ENCODE data around the gene VRK2. TPM values are rescaled to one million over a fixed set of nuclear protein-coding genes. Genes with fewer than 3 reads are reported as not detected.

Gene VRK2
- polyA plus RNA-seq, 1 donor from 2014 or later = 0.45 TPM

DNA sequence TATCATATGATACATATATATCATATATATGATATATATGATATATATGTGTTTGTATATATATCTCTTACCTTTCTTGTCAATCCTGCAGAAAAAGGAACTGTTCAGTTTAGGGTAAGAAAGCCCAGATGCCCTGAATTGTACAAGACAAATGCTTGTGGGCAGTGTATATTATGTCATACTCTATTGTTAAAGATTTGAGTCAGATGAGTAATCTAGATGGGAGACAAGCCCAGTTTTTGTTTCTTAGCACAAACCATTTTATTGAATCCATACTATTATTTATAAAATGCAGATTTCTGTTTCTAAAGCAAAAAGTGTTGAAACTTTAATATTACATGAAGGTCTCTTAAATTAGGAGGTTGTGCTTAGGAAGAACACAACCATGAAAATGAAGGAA, 90.6 kb downstream of the VRK2 start:
- no peaks in the 10 kb centered on the region for H3K36me3 ChIP-seq (ENCODE audit: insufficient read depth, low read length)
- H3K9me3 ChIP-seq (ENCODE audit: low read length) = no peaks in the 10 kb centered on the region
- H3F3A ChIP-seq (ENCODE audit: insufficient read depth, low read length, poor library complexity, severe bottlenecking) = no peaks in the 10 kb centered on the region
- H3K4me3 ChIP-seq (ENCODE audit: low read length) = no peak overlapping the region
- no peaks in the 10 kb centered on the region for H3K27me3 ChIP-seq (ENCODE audit: insufficient read depth, low read depth, low read length)
- no peak overlapping the region for H3K27ac ChIP-seq (ENCODE audit: low read length)
- no peak overlapping the region for H3K4me2 ChIP-seq (ENCODE audit: low read length)
- no peak overlapping the region for H3K9ac ChIP-seq (ENCODE audit: low read length)
- H2AFZ ChIP-seq (ENCODE audit: low read depth, low read length) = no peak overlapping the region
- H3K79me2 ChIP-seq (replicated peaks; ENCODE audit: insufficient read depth, low read length) = no peaks in the 10 kb centered on the region
- H4K20me1 ChIP-seq (ENCODE audit: insufficient read depth) = no peaks in the 10 kb centered on the region
- TF ChIP-seq EZH2 (IDR thresholded peaks at IDR 0.05; ENCODE audit: borderline replicate concordance, insufficient read depth, low read length, poor library complexity, severe bottlenecking) (no peak), SMC3 (conservative IDR thresholded peaks at IDR 0.05; ENCODE audit: poor library complexity) (no peak), RAD21 (conservative IDR thresholded peaks at IDR 0.05) (no peak), EP300 (conservative IDR thresholded peaks at IDR 0.05; ENCODE audit: poor library complexity, severe bottlenecking) (no peak), REST (IDR thresholded peaks at IDR 0.05; ENCODE audit: borderline replicate concordance) (no peak), POLR2AphosphoS5 (IDR thresholded peaks at IDR 0.05) (no peak), MXI1 (conservative IDR thresholded peaks at IDR 0.05; ENCODE audit: poor library complexity, severe bottlenecking) (no peak), TAF1 (IDR thresholded peaks at IDR 0.05; ENCODE audit: low read depth) (no peak)
- TF ChIP-seq, protein P1, sequence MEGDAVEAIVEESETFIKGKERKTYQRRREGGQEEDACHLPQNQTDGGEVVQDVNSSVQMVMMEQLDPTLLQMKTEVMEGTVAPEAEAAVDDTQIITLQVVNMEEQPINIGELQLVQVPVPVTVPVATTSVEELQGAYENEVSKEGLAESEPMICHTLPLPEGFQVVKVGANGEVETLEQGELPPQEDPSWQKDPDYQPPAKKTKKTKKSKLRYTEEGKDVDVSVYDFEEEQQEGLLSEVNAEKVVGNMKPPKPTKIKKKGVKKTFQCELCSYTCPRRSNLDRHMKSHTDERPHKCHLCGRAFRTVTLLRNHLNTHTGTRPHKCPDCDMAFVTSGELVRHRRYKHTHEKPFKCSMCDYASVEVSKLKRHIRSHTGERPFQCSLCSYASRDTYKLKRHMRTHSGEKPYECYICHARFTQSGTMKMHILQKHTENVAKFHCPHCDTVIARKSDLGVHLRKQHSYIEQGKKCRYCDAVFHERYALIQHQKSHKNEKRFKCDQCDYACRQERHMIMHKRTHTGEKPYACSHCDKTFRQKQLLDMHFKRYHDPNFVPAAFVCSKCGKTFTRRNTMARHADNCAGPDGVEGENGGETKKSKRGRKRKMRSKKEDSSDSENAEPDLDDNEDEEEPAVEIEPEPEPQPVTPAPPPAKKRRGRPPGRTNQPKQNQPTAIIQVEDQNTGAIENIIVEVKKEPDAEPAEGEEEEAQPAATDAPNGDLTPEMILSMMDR (IDR thresholded peaks at IDR 0.05; ENCODE audit: poor library complexity, severe bottlenecking) = no peak
- no peaks in the 10 kb centered on the region for H3K9me2 ChIP-seq (ENCODE audit: insufficient read depth, low read length)

DNA sequence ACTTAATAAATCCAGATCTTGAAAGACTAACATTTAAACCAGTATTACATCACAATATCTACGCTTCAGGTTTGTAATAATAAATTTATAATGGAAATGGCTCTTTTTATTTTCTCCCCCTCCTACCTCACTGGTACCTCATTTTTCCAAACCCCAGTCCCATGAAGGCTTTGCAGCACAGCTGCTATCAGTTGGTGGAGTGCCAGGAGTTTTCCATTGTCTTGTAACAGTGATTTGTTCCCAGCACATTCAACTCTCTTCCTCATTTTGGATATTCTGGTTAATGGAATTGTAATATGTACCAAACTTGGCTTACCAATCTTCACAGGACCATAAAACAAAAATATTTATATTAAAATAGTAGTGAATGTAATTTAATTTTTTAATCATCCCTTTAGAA, 91.2 kb downstream of the VRK2 start:
- no peaks in the 10 kb centered on the region for H3F3A ChIP-seq (ENCODE audit: insufficient read depth, low read length, poor library complexity, severe bottlenecking)

More for the DNA sequence above, 91.2 kb downstream of the VRK2 start:
- no peaks in the 10 kb centered on the region for H3K36me3 ChIP-seq (ENCODE audit: insufficient read depth, low read length)
- no peak overlapping the region for H2AFZ ChIP-seq (ENCODE audit: low read depth, low read length)
- no peak overlapping the region for H3K4me3 ChIP-seq (ENCODE audit: low read length)
- H3K9me3 ChIP-seq (ENCODE audit: low read length) = no peaks in the 10 kb centered on the region
- no peaks in the 10 kb centered on the region for H4K20me1 ChIP-seq (ENCODE audit: insufficient read depth)
- H3K79me2 ChIP-seq (replicated peaks; ENCODE audit: insufficient read depth, low read length) = no peaks in the 10 kb centered on the region
- no peak overlapping the region for H3K9ac ChIP-seq (ENCODE audit: low read length)
- H3K9me2 ChIP-seq (ENCODE audit: insufficient read depth, low read length) = no peaks in the 10 kb centered on the region
- H3K27me3 ChIP-seq (ENCODE audit: insufficient read depth, low read depth, low read length) = no peaks in the 10 kb centered on the region
- H3K4me2 ChIP-seq (ENCODE audit: low read length) = no peak overlapping the region
- TF ChIP-seq TAF1 (IDR thresholded peaks at IDR 0.05; ENCODE audit: low read depth) = no peak
- TF ChIP-seq MXI1 (conservative IDR thresholded peaks at IDR 0.05; ENCODE audit: poor library complexity, severe bottlenecking) = no peak
- no peak for TF ChIP-seq REST (IDR thresholded peaks at IDR 0.05; ENCODE audit: borderline replicate concordance)
- TF ChIP-seq, protein P1 (IDR thresholded peaks at IDR 0.05; ENCODE audit: poor library complexity, severe bottlenecking) = no peak
- TF ChIP-seq EP300 (conservative IDR thresholded peaks at IDR 0.05; ENCODE audit: poor library complexity, severe bottlenecking) = no peak
- TF ChIP-seq SMC3 (conservative IDR thresholded peaks at IDR 0.05; ENCODE audit: poor library complexity) = no peak
- no peak for TF ChIP-seq RAD21 (conservative IDR thresholded peaks at IDR 0.05)
- H3K27ac ChIP-seq (ENCODE audit: low read length) = no peak overlapping the region
